Measurements from ENCODE around the gene NMT2.

- TF ChIP-seq POLR2AphosphoS5 (IDR thresholded peaks at IDR 0.05; ENCODE audit: borderline replicate concordance, low read depth, low read length), result no peak
- TF ChIP-seq EZH2 (IDR thresholded peaks at IDR 0.05), result no peak
- TF ChIP-seq FOXP2 (optimal IDR thresholded peaks at IDR 0.05; ENCODE audit: control extremely low read depth, extremely low read length, insufficient read depth), result no peak
Observed at GRCh38 chr10:15060638-15061037, 107.9 kb downstream of the NMT2 start.

Data from SK-N-MC (cell line).